Endodermal cell (in vitro differentiated cells): Measurements from ENCODE around the gene GDF15. TPM values are rescaled to one million over a fixed set of nuclear protein-coding genes. Genes with fewer than 3 reads are reported as not detected.

ENCODE experiments used
- DNase-seq: peaks from one replicate; pipeline ENCODE4 v3.0.0-alpha.2; 2017
- H3K27ac ChIP-seq: 2 replicates; pipeline ENCODE4 v1.5.1; 2013; ENCODE audit warnings: mild to moderate bottlenecking, low read depth, low read length, moderate library complexity
- H3K27me3 ChIP-seq: 2 replicates; pipeline ENCODE4 v1.6.1; 2013; ENCODE audit warnings: mild to moderate bottlenecking, low read length, moderate library complexity; ENCODE audit not compliant: insufficient read depth, control insufficient read depth, poor library complexity, severe bottlenecking
- H3K36me3 ChIP-seq: 2 replicates; pipeline ENCODE4 v1.7.0; 2013; ENCODE audit warnings: mild to moderate bottlenecking, low read length, moderate library complexity; ENCODE audit not compliant: control insufficient read depth, insufficient read depth
- H3K4me1 ChIP-seq: one replicate; pipeline ENCODE4 v1.7.0; 2013; ENCODE audit warnings: low read length; ENCODE audit not compliant: control insufficient read depth, insufficient read depth
- H3K4me3 ChIP-seq: 2 replicates; pipeline ENCODE4 v1.5.1; 2013; ENCODE audit warnings: mild to moderate bottlenecking, low read length, moderate library complexity
- H3K9ac ChIP-seq: 2 replicates; pipeline ENCODE4 v1.6.1; 2013; ENCODE audit warnings: mild to moderate bottlenecking, low read length, moderate library complexity; ENCODE audit not compliant: poor library complexity, severe bottlenecking; ENCODE audit errors: extremely low read depth
- H3K9me3 ChIP-seq: 2 replicates; pipeline ENCODE4 v1.6.1; 2013; ENCODE audit warnings: mild to moderate bottlenecking, low read length, moderate library complexity; ENCODE audit not compliant: control insufficient read depth
- H3K27ac Mint-ChIP-seq: 2 replicates; pipeline ENCODE4 v1.8.0; 2020; ENCODE audit warnings: mixed read lengths
- H3K27me3 Mint-ChIP-seq: 2 replicates; pipeline ENCODE4 v1.8.0; 2021; ENCODE audit warnings: mild to moderate bottlenecking, mixed read lengths; ENCODE audit not compliant: insufficient read depth
- H3K36me3 Mint-ChIP-seq: 2 replicates; pipeline ENCODE4 v1.8.0; 2020; ENCODE audit warnings: low read depth, mixed read lengths
- H3K4me1 Mint-ChIP-seq: 2 replicates; pipeline ENCODE4 v1.8.0; 2020; ENCODE audit warnings: mixed read lengths
- H3K4me3 Mint-ChIP-seq: 2 replicates; pipeline ENCODE4 v1.8.0; 2020; ENCODE audit warnings: mild to moderate bottlenecking, moderate library complexity, mixed read lengths
- H3K9me3 Mint-ChIP-seq: 2 replicates; pipeline ENCODE4 v1.8.0; 2020; ENCODE audit warnings: mild to moderate bottlenecking, mixed read lengths
- CTCF ChIP-seq: fragments of 200-600 bp; sonication (generic); conservative IDR thresholded peaks from 2 replicates; pipeline ENCODE4 v1.5.0; 2021; ENCODE audit warnings: antibody characterized with exemption, mild to moderate bottlenecking
- WGBS, 2 experiments: methylation state at CpG; one replicate each; pipeline versions ENCODE4 v1.1.5 to v1.1.7; 2013; ENCODE audit warnings: missing lambda C conversion rate in 2 of 2, mixed read lengths in 1 of 2; ENCODE audit not compliant: insufficient coverage in 1 of 2, insufficient read length in 1 of 2; 5-methylcytosine and 5-hydroxymethylcytosine counted together
- total RNA-seq, 2 donors: library from RNA; stranded (reverse); fragmentation: NEBNext Ultra II Directional in 1 of 2; extraction: Animal tissue kit (Norgen Biotek cat#: 25700) in 1 of 2; gene quantifications; 2 replicates in 1 of 2; 3 replicates in 1 of 2; pipeline ENCODE4 v1.2.1, GENCODE V29; 2021

GDF15 gene
- total RNA-seq, 2 donors from 2014 or later, result 0.90 to 2.2 TPM

GRCh38 chr19:18423258-18424020 lies 37.5 kb downstream of the GDF15 start:
- WGBS, 2 experiments, result 93 to 99% methylated on average over 11 to 21 of the region's 21 CpGs
- peaks cover 49% of the 10 kb centered on the region for H3K27me3 Mint-ChIP-seq
- H3K4me3 ChIP-seq, result no peak overlapping the region
- H3K9ac ChIP-seq, result no peak overlapping the region
- no peaks in the 10 kb centered on the region for H3K4me1 ChIP-seq
- H3K9me3 ChIP-seq, result no peaks in the 10 kb centered on the region
- DNase-seq, result no peak
- H3K4me3 Mint-ChIP-seq, result no peak overlapping the region
- no peaks in the 10 kb centered on the region for H3K9me3 Mint-ChIP-seq
- H3K27me3 ChIP-seq, result peaks cover 4% of the 10 kb centered on the region
- H3K27ac Mint-ChIP-seq, result no peak overlapping the region
- no peaks in the 10 kb centered on the region for H3K36me3 Mint-ChIP-seq
- H3K36me3 ChIP-seq, result no peaks in the 10 kb centered on the region
- H3K4me1 Mint-ChIP-seq, result peaks cover 10% of the 10 kb centered on the region
- no peak for TF ChIP-seq CTCF
- H3K27ac ChIP-seq, result peak overlapping the region; percentile 24

GRCh38 chr19:18424122-18424889 lies 38.3 kb downstream of the GDF15 start:
- Histone ChIP-seq H3K27me3 (no peaks in the 10 kb centered on the region), H3K9ac (no peak overlapping the region), H3K4me1 (no peaks in the 10 kb centered on the region), H3K9me3 (no peaks in the 10 kb centered on the region), H3K36me3 (no peaks in the 10 kb centered on the region), H3K27ac (no peak overlapping the region), H3K4me3 (no peak overlapping the region)
- Mint-ChIP-seq H3K36me3 (no peaks in the 10 kb centered on the region), H3K4me1 (peaks cover 10% of the 10 kb centered on the region), H3K9me3 (no peaks in the 10 kb centered on the region), H3K4me3 (no peak overlapping the region), H3K27ac (no peak overlapping the region), H3K27me3 (peaks cover 43% of the 10 kb centered on the region)
- 78 to 81% methylated on average over 16 to 22 of the region's 22 CpGs for WGBS, 2 experiments
- no peak for TF ChIP-seq CTCF
- DNase-seq, result peak; percentile 47

- WGBS, 2 experiments, result 85 to 92% methylated on average over 8 to 17 of the region's 17 CpGs
- peaks cover 40% of the 10 kb centered on the region for H3K27me3 Mint-ChIP-seq
- no peaks in the 10 kb centered on the region for H3K27me3 ChIP-seq
- no peak overlapping the region for H3K4me3 ChIP-seq
- peaks cover 10% of the 10 kb centered on the region for H3K4me1 Mint-ChIP-seq
- H3K27ac Mint-ChIP-seq, result no peak overlapping the region
- H3K36me3 Mint-ChIP-seq, result no peaks in the 10 kb centered on the region
- no peaks in the 10 kb centered on the region for H3K9me3 ChIP-seq
- TF ChIP-seq CTCF, result no peak
- DNase-seq, result peak; percentile 45
- no peak overlapping the region for H3K27ac ChIP-seq
- no peaks in the 10 kb centered on the region for H3K9me3 Mint-ChIP-seq
- H3K36me3 ChIP-seq, result no peaks in the 10 kb centered on the region
- no peak overlapping the region for H3K4me3 Mint-ChIP-seq
- H3K4me1 ChIP-seq, result no peaks in the 10 kb centered on the region
- no peak overlapping the region for H3K9ac ChIP-seq
Measured at GRCh38 chr19:18424890-18425514, 39.0 kb downstream of the GDF15 start.
